Dendritic cell treated with granulocyte-macrophage colony-stimulating factor and Interleukin-4, amounts not matched to agents 40 ng/mL and 50 ng/mL, for 4 days (primary cell): Measurements from ENCODE around the gene CAMKK2.
A peak's percentile ranks its signal among the peaks of the same experiment; 100 is the strongest.
"Not testable (repeated sequence)": the region's sequence is repeated elsewhere in the genome, so short reads cannot be mapped to it uniquely, and the experiment has no call there.

Experiments used
- H3K27ac Mint-ChIP-seq: one replicate; pipeline ENCODE4 v1.8.0; 2022; ENCODE audit warnings: mild to moderate bottlenecking, mixed read lengths
- H3K27me3 Mint-ChIP-seq: one replicate; pipeline ENCODE4 v1.8.0; 2022; ENCODE audit warnings: mild to moderate bottlenecking, mixed read lengths
- H3K36me3 Mint-ChIP-seq: one replicate; pipeline ENCODE4 v1.8.0; 2022; ENCODE audit warnings: low read depth, mixed read lengths
- H3K4me1 Mint-ChIP-seq: one replicate; pipeline ENCODE4 v1.8.0; 2022; ENCODE audit warnings: low read depth, mixed read lengths
- H3K4me3 Mint-ChIP-seq: one replicate; pipeline ENCODE4 v1.8.0; 2022; ENCODE audit warnings: mild to moderate bottlenecking, moderate library complexity, mixed read lengths
- H3K9me3 Mint-ChIP-seq: one replicate; pipeline ENCODE4 v1.8.0; 2022; ENCODE audit warnings: mixed read lengths
- intact Hi-C: fragments of 100-400 bp; cut with micrococcal nuclease; formaldehyde crosslinking; loops from one replicate; pipeline ENCODE4 v1.15.0; 2022

CAMKK2 gene

GRCh38 chr12:121212875-121213274 lies 83.6 kb downstream of the CAMKK2 start:
- H3K36me3 Mint-ChIP-seq: peaks cover 32% of the 10 kb centered on the region
- H3K27me3 Mint-ChIP-seq: no peaks in the 10 kb centered on the region
- H3K4me1 Mint-ChIP-seq: peaks cover 52% of the 10 kb centered on the region
- intact Hi-C loops: loop anchor here (5.0 kb wide), 1 partner anchor 36 kb away; no protein-coding TSS in a partner anchor
- H3K27ac Mint-ChIP-seq: no peak overlapping the region
- H3K4me3 Mint-ChIP-seq: no peak overlapping the region
- no peaks in the 10 kb centered on the region for H3K9me3 Mint-ChIP-seq

- intact Hi-C loops: loop anchor here (1.0 to 5.0 kb wide), 2 partner anchors 33 to 81 kb away; no protein-coding TSS in a partner anchor
- peaks cover 16% of the 10 kb centered on the region for H3K36me3 Mint-ChIP-seq
- H3K4me1 Mint-ChIP-seq: peaks cover 44% of the 10 kb centered on the region
- H3K27ac Mint-ChIP-seq: peak within 1 kb of the TSS; percentile 96
- no peaks in the 10 kb centered on the region for H3K27me3 Mint-ChIP-seq
- H3K9me3 Mint-ChIP-seq: no peaks in the 10 kb centered on the region
- H3K4me3 Mint-ChIP-seq: peak within 1 kb of the TSS; percentile 92
Measured at GRCh38 chr12:121209624-121210572, 86.6 kb downstream of the CAMKK2 start, which contains the start of gene P2RX4. Gene P2RX4, plus strand, starts transcription at chr12:121210129. Its CDS starts 36 bp downstream, at chr12:121210165.

- intact Hi-C loops: no loop called here
- H3K4me1 Mint-ChIP-seq: peaks cover 40% of the 10 kb centered on the region
- no peaks in the 10 kb centered on the region for H3K9me3 Mint-ChIP-seq
- peak overlapping the region; percentile 96 for H3K27ac Mint-ChIP-seq
- peak overlapping the region; percentile 92 for H3K4me3 Mint-ChIP-seq
- H3K36me3 Mint-ChIP-seq: peaks cover 16% of the 10 kb centered on the region
- no peaks in the 10 kb centered on the region for H3K27me3 Mint-ChIP-seq
Measured at GRCh38 chr12:121209221-121209620, 87.3 kb downstream of the CAMKK2 start.

- Mint-ChIP-seq H3K36me3 (peaks cover 14% of the 10 kb centered on the region), H3K4me1 (peaks cover 33% of the 10 kb centered on the region)
- H3K9me3 Mint-ChIP-seq, H3K27ac Mint-ChIP-seq, H3K4me3 Mint-ChIP-seq, H3K27me3 Mint-ChIP-seq, intact Hi-C loops: not testable (repeated sequence)
Measured at GRCh38 chr12:121208571-121208970, 87.9 kb downstream of the CAMKK2 start.

GRCh38 chr12:121205491-121205890 lies 91.0 kb downstream of the CAMKK2 start:
- Mint-ChIP-seq H3K9me3 (no peaks in the 10 kb centered on the region), H3K4me1 (peaks cover 11% of the 10 kb centered on the region), H3K4me3 (no peak overlapping the region), H3K36me3 (peaks cover 2% of the 10 kb centered on the region), H3K27ac (no peak overlapping the region), H3K27me3 (no peaks in the 10 kb centered on the region)
- intact Hi-C loops: no loop called here

GRCh38 chr12:121203482-121203881 lies 93.0 kb downstream of the CAMKK2 start:
- Mint-ChIP-seq H3K4me3 (no peak overlapping the region), H3K36me3 (no peaks in the 10 kb centered on the region), H3K9me3 (no peaks in the 10 kb centered on the region), H3K27me3 (no peaks in the 10 kb centered on the region), H3K4me1 (peaks cover 6% of the 10 kb centered on the region), H3K27ac (no peak overlapping the region)
- intact Hi-C loops: no loop called here

- Mint-ChIP-seq H3K4me3 (no peak overlapping the region), H3K27ac (no peak overlapping the region), H3K27me3 (no peaks in the 10 kb centered on the region), H3K36me3 (no peaks in the 10 kb centered on the region), H3K9me3 (no peaks in the 10 kb centered on the region), H3K4me1 (peaks cover 6% of the 10 kb centered on the region)
- intact Hi-C loops: no loop called here
Measured at GRCh38 chr12:121202407-121203355, 93.8 kb downstream of the CAMKK2 start.

GRCh38 chr12:121201140-121201539 lies 95.4 kb downstream of the CAMKK2 start:
- H3K9me3 Mint-ChIP-seq, H3K27ac Mint-ChIP-seq, H3K36me3 Mint-ChIP-seq, H3K4me3 Mint-ChIP-seq, H3K27me3 Mint-ChIP-seq, intact Hi-C loops: not testable (repeated sequence)
- H3K4me1 Mint-ChIP-seq: peaks cover 14% of the 10 kb centered on the region

GRCh38 chr12:121198949-121199348 lies 97.6 kb downstream of the CAMKK2 start:
- H3K4me1 Mint-ChIP-seq: peaks cover 8% of the 10 kb centered on the region
- H3K27ac Mint-ChIP-seq: no peak overlapping the region
- H3K36me3 Mint-ChIP-seq: no peaks in the 10 kb centered on the region
- no peaks in the 10 kb centered on the region for H3K9me3 Mint-ChIP-seq
- no peaks in the 10 kb centered on the region for H3K27me3 Mint-ChIP-seq
- intact Hi-C loops: no loop called here
- no peak overlapping the region for H3K4me3 Mint-ChIP-seq

- Mint-ChIP-seq H3K4me1 (peaks cover 27% of the 10 kb centered on the region), H3K36me3 (no peaks in the 10 kb centered on the region), H3K27ac (peak overlapping the region; percentile 76), H3K9me3 (no peaks in the 10 kb centered on the region), H3K4me3 (peak overlapping the region; percentile 2), H3K27me3 (no peaks in the 10 kb centered on the region)
- intact Hi-C loops: no loop called here
Measured at GRCh38 chr12:121196902-121197301, 99.6 kb downstream of the CAMKK2 start.

- Mint-ChIP-seq H3K27me3 (no peaks in the 10 kb centered on the region), H3K9me3 (no peaks in the 10 kb centered on the region), H3K4me3 (no peak overlapping the region), H3K4me1 (peaks cover 49% of the 10 kb centered on the region), H3K36me3 (peaks cover 1% of the 10 kb centered on the region), H3K27ac (peak overlapping the region; percentile 47)
- intact Hi-C loops: loop anchor here (2.0 to 5.0 kb wide), 2 partner anchors 24 to 59 kb away; partner anchors contain the start of gene P2RX7
Measured at GRCh38 chr12:121191151-121191550, 105.4 kb downstream of the CAMKK2 start.

- H3K27me3 Mint-ChIP-seq: no peaks in the 10 kb centered on the region
- intact Hi-C loops: loop anchor here (2.0 to 5.0 kb wide), 2 partner anchors 24 to 58 kb away; partner anchors contain the start of gene P2RX7
Measured at GRCh38 chr12:121190523-121191031, 105.9 kb downstream of the CAMKK2 start.

GRCh38 chr12:121189619-121190155 lies 106.8 kb downstream of the CAMKK2 start:
- Mint-ChIP-seq H3K27me3 (no peaks in the 10 kb centered on the region), H3K36me3 (peaks cover 12% of the 10 kb centered on the region), H3K4me3 (no peak overlapping the region), H3K27ac (peak overlapping the region; percentile 47), H3K4me1 (peaks cover 64% of the 10 kb centered on the region), H3K9me3 (no peaks in the 10 kb centered on the region)
- intact Hi-C loops: loop anchor here (2.0 to 5.0 kb wide), 2 partner anchors 25 to 57 kb away; partner anchors contain the start of gene P2RX7

More at GRCh38 chr12:121190523-121191031, 105.9 kb downstream of the CAMKK2 start:
- Mint-ChIP-seq H3K4me1 (peaks cover 55% of the 10 kb centered on the region), H3K4me3 (no peak overlapping the region), H3K27ac (peak overlapping the region; percentile 47), H3K36me3 (peaks cover 7% of the 10 kb centered on the region), H3K9me3 (no peaks in the 10 kb centered on the region)
